ENCODE measurements around the gene VSTM5.
"Not testable (repeated sequence)": the region's sequence is repeated elsewhere in the genome, so short reads cannot be mapped to it uniquely, and the experiment has no call there.

The VSTM5 gene

GRCh38 chr11:93870616-93871015, 20.2 kb upstream of the VSTM5 start:
- Histone ChIP-seq H3K4me3 (ENCODE audit: low read length) (no peak overlapping the region), H3K4me2 (ENCODE audit: low read length) (no peak overlapping the region), H4K20me1 (ENCODE audit: control insufficient read depth, insufficient read depth, low read depth, low read length) (no peaks in the 10 kb centered on the region), H3K27ac (ENCODE audit: low read depth, low read length) (no peak overlapping the region), H3K27me3 (ENCODE audit: control insufficient read depth, low read length) (0 out of 2 replicates have a peak, but pooled peaks cover 3% of the 10 kb centered on the region), H3K4me1 (ENCODE audit: control insufficient read depth, low read length) (no peaks in the 10 kb centered on the region), H3F3A (ENCODE audit: control insufficient read depth, insufficient read depth) (no peaks in the 10 kb centered on the region), H3K36me3 (ENCODE audit: control insufficient read depth, low read length) (no peaks in the 10 kb centered on the region), H3K9me2 (replicated peaks; ENCODE audit: control insufficient read depth, low read length) (no peaks in the 10 kb centered on the region), H3K9me3 (ENCODE audit: control insufficient read depth, insufficient read depth, low read length) (no peaks in the 10 kb centered on the region), H3K79me2 (ENCODE audit: control insufficient read depth, low read length) (no peaks in the 10 kb centered on the region)
- no peak for TF ChIP-seq CTCF (IDR thresholded peaks at IDR 0.05; ENCODE audit: low read depth, low read length, poor library complexity, severe bottlenecking)

- H3K36me3 ChIP-seq (ENCODE audit: control insufficient read depth, low read length): no peaks in the 10 kb centered on the region
- H4K20me1 ChIP-seq (ENCODE audit: control insufficient read depth, insufficient read depth, low read depth, low read length): no peaks in the 10 kb centered on the region
- H3K27me3 ChIP-seq (ENCODE audit: control insufficient read depth, low read length): 0 out of 2 replicates have a peak, but pooled peaks cover 3% of the 10 kb centered on the region
- TF ChIP-seq EZH2phosphoT487 (IDR thresholded peaks at IDR 0.05; ENCODE audit: borderline replicate concordance, low read length): no peak
- no peak for TF ChIP-seq CTCF (IDR thresholded peaks at IDR 0.05; ENCODE audit: low read depth, low read length, poor library complexity, severe bottlenecking)
- H3K4me2 ChIP-seq (ENCODE audit: low read length): no peak overlapping the region
- no peaks in the 10 kb centered on the region for H3K9me2 ChIP-seq (replicated peaks; ENCODE audit: control insufficient read depth, low read length)
- no peaks in the 10 kb centered on the region for H3K4me1 ChIP-seq (ENCODE audit: control insufficient read depth, low read length)
- no peak overlapping the region for H3K27ac ChIP-seq (ENCODE audit: low read depth, low read length)
- H3K4me3 ChIP-seq (ENCODE audit: low read length): no peak overlapping the region
- H3K9me3 ChIP-seq (ENCODE audit: control insufficient read depth, insufficient read depth, low read length): no peaks in the 10 kb centered on the region
- H3F3A ChIP-seq (ENCODE audit: control insufficient read depth, insufficient read depth): no peaks in the 10 kb centered on the region
- no peaks in the 10 kb centered on the region for H3K79me2 ChIP-seq (ENCODE audit: control insufficient read depth, low read length)
These were observed 19.4 kb upstream of the VSTM5 start for GRCh38 chr11:93869830-93870229.

- H4K20me1 ChIP-seq (ENCODE audit: control insufficient read depth, insufficient read depth, low read depth, low read length); H3K4me3 ChIP-seq (ENCODE audit: low read length); H3K27me3 ChIP-seq (ENCODE audit: control insufficient read depth, low read length); H3F3A ChIP-seq (ENCODE audit: control insufficient read depth, insufficient read depth); H3K9me3 ChIP-seq (ENCODE audit: control insufficient read depth, insufficient read depth, low read length); H3K36me3 ChIP-seq (ENCODE audit: control insufficient read depth, low read length); H3K4me1 ChIP-seq (ENCODE audit: control insufficient read depth, low read length); H3K9me2 ChIP-seq (replicated peaks; ENCODE audit: control insufficient read depth, low read length); H3K27ac ChIP-seq (ENCODE audit: low read depth, low read length); H3K4me2 ChIP-seq (ENCODE audit: low read length); H3K79me2 ChIP-seq (ENCODE audit: control insufficient read depth, low read length): not testable (repeated sequence)
- peak; percentile 69 for TF ChIP-seq CTCF (IDR thresholded peaks at IDR 0.05; ENCODE audit: low read depth, low read length, poor library complexity, severe bottlenecking)
These were observed 18.0 kb upstream of the VSTM5 start for GRCh38 chr11:93868404-93868803.

GRCh38 chr11:93861808-93862207, 11.4 kb upstream of the VSTM5 start:
- Histone ChIP-seq H3K4me2 (ENCODE audit: low read length) (no peak overlapping the region), H3K27ac (ENCODE audit: low read depth, low read length) (no peak overlapping the region), H3K27me3 (ENCODE audit: control insufficient read depth, low read length) (no peaks in the 10 kb centered on the region)

More at GRCh38 chr11:93861808-93862207, 11.4 kb upstream of the VSTM5 start:
- H3K9me2 ChIP-seq (replicated peaks; ENCODE audit: control insufficient read depth, low read length): no peaks in the 10 kb centered on the region
- TF ChIP-seq CTCF (IDR thresholded peaks at IDR 0.05; ENCODE audit: low read depth, low read length, poor library complexity, severe bottlenecking) (no peak), EZH2phosphoT487 (IDR thresholded peaks at IDR 0.05; ENCODE audit: borderline replicate concordance, low read length) (no peak)
- H4K20me1 ChIP-seq (ENCODE audit: control insufficient read depth, insufficient read depth, low read depth, low read length): no peaks in the 10 kb centered on the region
- H3K36me3 ChIP-seq (ENCODE audit: control insufficient read depth, low read length): no peaks in the 10 kb centered on the region
- H3K79me2 ChIP-seq (ENCODE audit: control insufficient read depth, low read length): no peaks in the 10 kb centered on the region
- no peak overlapping the region for H3K4me3 ChIP-seq (ENCODE audit: low read length)
- no peaks in the 10 kb centered on the region for H3F3A ChIP-seq (ENCODE audit: control insufficient read depth, insufficient read depth)
- H3K9me3 ChIP-seq (ENCODE audit: control insufficient read depth, insufficient read depth, low read length): no peaks in the 10 kb centered on the region
- no peaks in the 10 kb centered on the region for H3K4me1 ChIP-seq (ENCODE audit: control insufficient read depth, low read length)

Measured in DOHH2 (cell line).